Activated CD4-positive, alpha-beta T cell treated with anti-CD3 and anti-CD28 coated beads, Interleukin-2, amount 10 ng/mL, durations not matched to agents 24 days and 14 days (primary cell): ENCODE results near the gene PLCB4. TPM values are rescaled to one million over a fixed set of nuclear protein-coding genes. Genes with fewer than 3 reads are reported as not detected.
"Not testable (repeated sequence)": the region's sequence is repeated elsewhere in the genome, so short reads cannot be mapped to it uniquely, and the experiment has no call there.

Source experiments
- DNase-seq: peaks from one replicate; pipeline ENCODE4 v3.0.0; 2022
- H3K27ac Mint-ChIP-seq: one replicate; pipeline ENCODE4 v1.8.0; 2022; ENCODE audit warnings: mild to moderate bottlenecking, mixed read lengths
- H3K27me3 Mint-ChIP-seq: one replicate; pipeline ENCODE4 v1.8.0; 2022; ENCODE audit warnings: mixed read lengths
- H3K36me3 Mint-ChIP-seq: one replicate; pipeline ENCODE4 v1.8.0; 2022; ENCODE audit warnings: low read depth, mild to moderate bottlenecking, mixed read lengths
- H3K4me1 Mint-ChIP-seq: one replicate; pipeline ENCODE4 v1.8.0; 2021; ENCODE audit warnings: mixed read lengths
- H3K4me3 Mint-ChIP-seq: one replicate; pipeline ENCODE4 v1.8.0; 2022; ENCODE audit warnings: mild to moderate bottlenecking, moderate library complexity, mixed read lengths
- H3K9me3 Mint-ChIP-seq: one replicate; pipeline ENCODE4 v1.8.0; 2021; ENCODE audit warnings: mixed read lengths
- intact Hi-C: fragments of 100-400 bp; cut with micrococcal nuclease; formaldehyde crosslinking; loops from one replicate; pipeline ENCODE4 v1.15.1; 2023
- total RNA-seq: library from RNA; stranded (reverse); gene quantifications from 2 replicates; pipeline ENCODE4 v1.2.3, GENCODE V29; 2022

The PLCB4 gene
- total RNA-seq, 1 donor from 2014 or later = not detected

GRCh38 chr20:9146649-9147048, 77.8 kb downstream of the PLCB4 start:
- intact Hi-C loops = no loop called here
- no peaks in the 10 kb centered on the region for H3K27me3 Mint-ChIP-seq
- H3K4me1 Mint-ChIP-seq = no peaks in the 10 kb centered on the region
- no peak overlapping the region for H3K27ac Mint-ChIP-seq
- no peak overlapping the region for H3K4me3 Mint-ChIP-seq
- peaks cover 1% of the 10 kb centered on the region for H3K9me3 Mint-ChIP-seq
- H3K36me3 Mint-ChIP-seq = no peaks in the 10 kb centered on the region
- no peak for DNase-seq

GRCh38 chr20:9147547-9148024, 78.7 kb downstream of the PLCB4 start:
- no peak overlapping the region for H3K27ac Mint-ChIP-seq
- no peak for DNase-seq
- H3K4me3 Mint-ChIP-seq = no peak overlapping the region
- no peaks in the 10 kb centered on the region for H3K27me3 Mint-ChIP-seq
- no peaks in the 10 kb centered on the region for H3K36me3 Mint-ChIP-seq
- no peaks in the 10 kb centered on the region for H3K9me3 Mint-ChIP-seq
- no peaks in the 10 kb centered on the region for H3K4me1 Mint-ChIP-seq
- intact Hi-C loops = no loop called here

GRCh38 chr20:9148291-9148690, 79.4 kb downstream of the PLCB4 start:
- no peak overlapping the region for H3K4me3 Mint-ChIP-seq
- intact Hi-C loops = no loop called here
- no peak overlapping the region for H3K27ac Mint-ChIP-seq
- no peaks in the 10 kb centered on the region for H3K4me1 Mint-ChIP-seq
- no peaks in the 10 kb centered on the region for H3K9me3 Mint-ChIP-seq
- DNase-seq = no peak
- H3K36me3 Mint-ChIP-seq = no peaks in the 10 kb centered on the region
- no peaks in the 10 kb centered on the region for H3K27me3 Mint-ChIP-seq

- intact Hi-C loops = no loop called here
- no peak overlapping the region for H3K27ac Mint-ChIP-seq
- H3K27me3 Mint-ChIP-seq = no peaks in the 10 kb centered on the region
- no peaks in the 10 kb centered on the region for H3K36me3 Mint-ChIP-seq
- no peaks in the 10 kb centered on the region for H3K9me3 Mint-ChIP-seq
- no peaks in the 10 kb centered on the region for H3K4me1 Mint-ChIP-seq
- no peak for DNase-seq
- no peak overlapping the region for H3K4me3 Mint-ChIP-seq
These were observed 80.2 kb downstream of the PLCB4 start for GRCh38 chr20:9149087-9149486.

- Mint-ChIP-seq H3K4me1 (no peaks in the 10 kb centered on the region), H3K27me3 (no peaks in the 10 kb centered on the region), H3K36me3 (no peaks in the 10 kb centered on the region), H3K27ac (no peak overlapping the region), H3K9me3 (peaks cover under 1% of the 10 kb centered on the region), H3K4me3 (no peak overlapping the region)
- no peak for DNase-seq
- intact Hi-C loops = no loop called here
These were observed 80.9 kb downstream of the PLCB4 start for GRCh38 chr20:9149796-9150195.

GRCh38 chr20:9150679-9151078, 81.8 kb downstream of the PLCB4 start:
- intact Hi-C loops = no loop called here
- Mint-ChIP-seq H3K36me3 (no peaks in the 10 kb centered on the region), H3K27ac (no peak overlapping the region), H3K27me3 (no peaks in the 10 kb centered on the region), H3K4me3 (no peak overlapping the region), H3K9me3 (peaks cover 8% of the 10 kb centered on the region), H3K4me1 (no peaks in the 10 kb centered on the region)
- DNase-seq = no peak

- H3K4me3 Mint-ChIP-seq, H3K4me1 Mint-ChIP-seq, intact Hi-C loops, DNase-seq, H3K36me3 Mint-ChIP-seq, H3K9me3 Mint-ChIP-seq, H3K27ac Mint-ChIP-seq, H3K27me3 Mint-ChIP-seq: not testable (repeated sequence)
These were observed 83.3 kb downstream of the PLCB4 start for GRCh38 chr20:9152139-9152538.

GRCh38 chr20:9154464-9155024, 85.7 kb downstream of the PLCB4 start:
- DNase-seq = no peak
- Mint-ChIP-seq H3K4me3 (no peak overlapping the region), H3K9me3 (peaks cover 9% of the 10 kb centered on the region), H3K27ac (no peak overlapping the region), H3K36me3 (no peaks in the 10 kb centered on the region), H3K4me1 (no peaks in the 10 kb centered on the region), H3K27me3 (no peaks in the 10 kb centered on the region)
- intact Hi-C loops = no loop called here

GRCh38 chr20:9156529-9157280, 87.8 kb downstream of the PLCB4 start:
- Mint-ChIP-seq H3K27ac (no peak overlapping the region), H3K9me3 (peaks cover 9% of the 10 kb centered on the region), H3K27me3 (no peaks in the 10 kb centered on the region), H3K4me1 (no peaks in the 10 kb centered on the region), H3K36me3 (no peaks in the 10 kb centered on the region), H3K4me3 (no peak overlapping the region)
- no peak for DNase-seq
- intact Hi-C loops = no loop called here

- H3K4me1 Mint-ChIP-seq = no peaks in the 10 kb centered on the region
- no peaks in the 10 kb centered on the region for H3K36me3 Mint-ChIP-seq
- no peak for DNase-seq
- no peaks in the 10 kb centered on the region for H3K27me3 Mint-ChIP-seq
- intact Hi-C loops = no loop called here
- H3K4me3 Mint-ChIP-seq = no peak overlapping the region
- no peak overlapping the region for H3K27ac Mint-ChIP-seq
- H3K9me3 Mint-ChIP-seq = peaks cover 4% of the 10 kb centered on the region
These were observed 91.4 kb downstream of the PLCB4 start for GRCh38 chr20:9160331-9160730.

GRCh38 chr20:9160757-9161156, 91.9 kb downstream of the PLCB4 start:
- Mint-ChIP-seq H3K36me3 (no peaks in the 10 kb centered on the region), H3K9me3 (no peaks in the 10 kb centered on the region), H3K27me3 (no peaks in the 10 kb centered on the region), H3K4me3 (no peak overlapping the region), H3K27ac (no peak overlapping the region), H3K4me1 (no peaks in the 10 kb centered on the region)
- intact Hi-C loops = no loop called here
- no peak for DNase-seq

GRCh38 chr20:9161311-9161710, 92.4 kb downstream of the PLCB4 start:
- H3K27me3 Mint-ChIP-seq = no peaks in the 10 kb centered on the region
- no peaks in the 10 kb centered on the region for H3K9me3 Mint-ChIP-seq
- intact Hi-C loops = no loop called here
- no peak overlapping the region for H3K27ac Mint-ChIP-seq
- no peak for DNase-seq
- no peak overlapping the region for H3K4me3 Mint-ChIP-seq
- no peaks in the 10 kb centered on the region for H3K4me1 Mint-ChIP-seq
- H3K36me3 Mint-ChIP-seq = no peaks in the 10 kb centered on the region

GRCh38 chr20:9163251-9163650, 94.4 kb downstream of the PLCB4 start:
- no peaks in the 10 kb centered on the region for H3K9me3 Mint-ChIP-seq
- H3K4me3 Mint-ChIP-seq = no peak overlapping the region
- no peak overlapping the region for H3K27ac Mint-ChIP-seq
- no peaks in the 10 kb centered on the region for H3K4me1 Mint-ChIP-seq
- no peaks in the 10 kb centered on the region for H3K36me3 Mint-ChIP-seq
- no peaks in the 10 kb centered on the region for H3K27me3 Mint-ChIP-seq
- DNase-seq = no peak
- intact Hi-C loops = no loop called here

- H3K4me3 Mint-ChIP-seq = no peak overlapping the region
- no peak overlapping the region for H3K27ac Mint-ChIP-seq
- no peaks in the 10 kb centered on the region for H3K36me3 Mint-ChIP-seq
- no peak for DNase-seq
- H3K27me3 Mint-ChIP-seq = no peaks in the 10 kb centered on the region
- no peaks in the 10 kb centered on the region for H3K4me1 Mint-ChIP-seq
- intact Hi-C loops = no loop called here
- H3K9me3 Mint-ChIP-seq = no peaks in the 10 kb centered on the region
These were observed 95.1 kb downstream of the PLCB4 start for GRCh38 chr20:9163995-9164394.

GRCh38 chr20:9165261-9165660, 96.4 kb downstream of the PLCB4 start:
- no peak overlapping the region for H3K4me3 Mint-ChIP-seq
- no peaks in the 10 kb centered on the region for H3K36me3 Mint-ChIP-seq
- DNase-seq = no peak
- no peaks in the 10 kb centered on the region for H3K4me1 Mint-ChIP-seq
- no peaks in the 10 kb centered on the region for H3K27me3 Mint-ChIP-seq
- no peaks in the 10 kb centered on the region for H3K9me3 Mint-ChIP-seq
- intact Hi-C loops = no loop called here
- no peak overlapping the region for H3K27ac Mint-ChIP-seq
